Neural progenitor cell (in vitro differentiated cells): ENCODE results near the gene CPXM2. TPM values are rescaled to one million over a fixed set of nuclear protein-coding genes. Genes with fewer than 3 reads are reported as not detected.

ENCODE experiments used
- DNase-seq: peaks from one replicate; pipeline ENCODE4 v3.0.0-alpha.2; 2016; ENCODE audit warnings: low spot score
- H2AFZ ChIP-seq: fragments of 200-600 bp; sonication (generic); replicated peaks from 2 replicates; pipeline ENCODE4 v1.6.1; 2016; ENCODE audit warnings: antibody characterized with exemption
- H3F3A ChIP-seq: fragments of 200-600 bp; sonication (generic); 2 replicates; pipeline ENCODE4 v1.6.1; 2016; ENCODE audit warnings: antibody characterized with exemption, low read depth
- H3K27ac ChIP-seq: fragments of 200-600 bp; sonication (generic); 2 replicates; pipeline ENCODE4 v1.5.1; 2016; ENCODE audit warnings: mild to moderate bottlenecking
- H3K27me3 ChIP-seq: fragments of 200-600 bp; sonication (generic); 2 replicates; pipeline ENCODE4 v1.6.1; 2016; ENCODE audit warnings: mild to moderate bottlenecking, moderate library complexity
- H3K36me3 ChIP-seq: fragments of 200-600 bp; sonication (generic); 2 replicates; pipeline ENCODE4 v1.5.1; 2016
- H3K4me1 ChIP-seq: fragments of 200-600 bp; sonication (generic); 2 replicates; pipeline ENCODE4 v1.6.1; 2016; ENCODE audit warnings: mixed run types
- H3K4me2 ChIP-seq: fragments of 200-600 bp; sonication (generic); 2 replicates; pipeline ENCODE4 v1.6.1; 2016
- H3K4me3 ChIP-seq: fragments of 200-600 bp; sonication (generic); 2 replicates; pipeline ENCODE4 v1.5.1; 2016
- H3K79me2 ChIP-seq: fragments of 200-600 bp; sonication (generic); 2 replicates; pipeline ENCODE4 v1.6.1; 2016; ENCODE audit warnings: low read depth
- H3K9ac ChIP-seq: fragments of 200-600 bp; sonication (generic); 2 replicates; pipeline ENCODE4 v1.6.1; 2016
- H3K9me3 ChIP-seq: fragments of 200-600 bp; sonication (generic); 2 replicates; pipeline ENCODE4 v1.5.1; 2016; ENCODE audit warnings: low read depth
- H4K20me1 ChIP-seq: fragments of 200-600 bp; sonication (generic); 2 replicates; pipeline ENCODE4 v1.6.1; 2016; ENCODE audit warnings: low read depth
- H3K27ac Mint-ChIP-seq: 3 replicates; pipeline ENCODE4 v1.8.0; 2021; ENCODE audit warnings: mixed read lengths
- H3K27me3 Mint-ChIP-seq: 2 replicates; pipeline ENCODE4 v1.8.0; 2022; ENCODE audit warnings: low read depth, mild to moderate bottlenecking, inconsistent platforms, moderate library complexity, mixed read lengths; ENCODE audit not compliant: insufficient read depth
- H3K36me3 Mint-ChIP-seq: 3 replicates; pipeline ENCODE4 v1.8.0; 2021; ENCODE audit warnings: mixed read lengths
- H3K4me1 Mint-ChIP-seq: 3 replicates; pipeline ENCODE4 v1.8.0; 2021; ENCODE audit warnings: mixed read lengths
- H3K4me3 Mint-ChIP-seq: 3 replicates; pipeline ENCODE4 v1.8.0; 2021; ENCODE audit warnings: mild to moderate bottlenecking, moderate library complexity, mixed read lengths
- H3K9me3 Mint-ChIP-seq: 3 replicates; pipeline ENCODE4 v1.8.0; 2020; ENCODE audit warnings: mixed read lengths
- EZH2 ChIP-seq: fragments of 200-600 bp; sonication (generic); IDR thresholded peaks from 2 replicates; pipeline ENCODE4 v1.6.1; 2017; ENCODE audit warnings: antibody characterized with exemption, mild to moderate bottlenecking, moderate library complexity
- EZH2phosphoT487 ChIP-seq: fragments of 200-600 bp; sonication (generic); IDR thresholded peaks from 2 replicates; pipeline ENCODE4 v1.6.1; 2017; ENCODE audit warnings: antibody characterized with exemption
- total RNA-seq: library from RNA; depleted of rRNA; stranded (reverse); fragments of >200 nt; gene quantifications from 2 replicates; pipeline ENCODE4 v1.2.3, GENCODE V29; 2015; ENCODE audit warnings: low replicate concordance
- TF ChIP-seq, protein P1 (sequence below): fragments of 200-600 bp; sonication (generic); IDR thresholded peaks from 2 replicates; pipeline ENCODE4 v1.5.1; 2017; ENCODE audit warnings: antibody characterized with exemption, mild to moderate bottlenecking

The CPXM2 gene
- total RNA-seq, 1 donor from 2014 or later, result not detected

DNA sequence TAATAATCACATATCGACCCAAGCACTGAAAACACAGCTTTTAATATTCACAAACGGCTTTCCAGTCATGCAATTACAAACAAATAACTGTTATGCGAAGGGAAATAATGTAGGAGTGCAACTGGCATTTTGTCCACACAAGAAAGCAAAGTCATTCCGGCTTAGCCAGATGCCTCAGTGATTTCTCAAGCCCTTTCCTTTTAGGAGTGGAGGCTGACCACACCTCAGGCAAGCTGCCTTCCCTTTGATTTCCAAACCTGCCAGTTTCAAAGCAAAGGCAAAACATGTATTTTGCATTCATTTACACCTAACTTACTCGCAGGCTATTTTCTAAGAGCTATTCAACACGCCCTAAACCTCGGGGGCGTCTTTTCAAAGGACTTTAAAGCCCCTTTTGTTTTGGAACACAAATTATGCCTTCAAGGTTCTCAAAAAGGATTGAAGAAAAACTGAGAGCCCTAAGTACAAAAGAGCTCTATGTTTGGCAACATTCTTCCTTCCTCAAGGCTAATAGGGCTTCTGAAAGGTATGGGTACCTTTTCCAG is 109.6 kb downstream of the CPXM2 start:
- no peaks in the 10 kb centered on the region for H3K79me2 ChIP-seq
- no peak overlapping the region for H3K4me3 ChIP-seq
- TF ChIP-seq EZH2phosphoT487 (no peak), EZH2 (no peak)
- TF ChIP-seq, protein P1, sequence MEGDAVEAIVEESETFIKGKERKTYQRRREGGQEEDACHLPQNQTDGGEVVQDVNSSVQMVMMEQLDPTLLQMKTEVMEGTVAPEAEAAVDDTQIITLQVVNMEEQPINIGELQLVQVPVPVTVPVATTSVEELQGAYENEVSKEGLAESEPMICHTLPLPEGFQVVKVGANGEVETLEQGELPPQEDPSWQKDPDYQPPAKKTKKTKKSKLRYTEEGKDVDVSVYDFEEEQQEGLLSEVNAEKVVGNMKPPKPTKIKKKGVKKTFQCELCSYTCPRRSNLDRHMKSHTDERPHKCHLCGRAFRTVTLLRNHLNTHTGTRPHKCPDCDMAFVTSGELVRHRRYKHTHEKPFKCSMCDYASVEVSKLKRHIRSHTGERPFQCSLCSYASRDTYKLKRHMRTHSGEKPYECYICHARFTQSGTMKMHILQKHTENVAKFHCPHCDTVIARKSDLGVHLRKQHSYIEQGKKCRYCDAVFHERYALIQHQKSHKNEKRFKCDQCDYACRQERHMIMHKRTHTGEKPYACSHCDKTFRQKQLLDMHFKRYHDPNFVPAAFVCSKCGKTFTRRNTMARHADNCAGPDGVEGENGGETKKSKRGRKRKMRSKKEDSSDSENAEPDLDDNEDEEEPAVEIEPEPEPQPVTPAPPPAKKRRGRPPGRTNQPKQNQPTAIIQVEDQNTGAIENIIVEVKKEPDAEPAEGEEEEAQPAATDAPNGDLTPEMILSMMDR, result no peak
- Mint-ChIP-seq H3K27me3 (peaks cover 2% of the 10 kb centered on the region), H3K9me3 (no peaks in the 10 kb centered on the region), H3K4me1 (peaks cover 17% of the 10 kb centered on the region), H3K27ac (no peak overlapping the region), H3K36me3 (no peaks in the 10 kb centered on the region), H3K4me3 (no peak overlapping the region)
- no peaks in the 10 kb centered on the region for H3K9me3 ChIP-seq
- DNase-seq, result peak; percentile 48
- no peaks in the 10 kb centered on the region for H4K20me1 ChIP-seq
- no peak overlapping the region for H3K27ac ChIP-seq
- peaks cover 4% of the 10 kb centered on the region for H3F3A ChIP-seq
- peaks cover 27% of the 10 kb centered on the region for H3K4me1 ChIP-seq
- peak overlapping the region; percentile 11 for H3K4me2 ChIP-seq
- H3K27me3 ChIP-seq, result no peaks in the 10 kb centered on the region
- H3K36me3 ChIP-seq, result no peaks in the 10 kb centered on the region
- no peak overlapping the region for H3K9ac ChIP-seq
- no peak overlapping the region for H2AFZ ChIP-seq

DNA sequence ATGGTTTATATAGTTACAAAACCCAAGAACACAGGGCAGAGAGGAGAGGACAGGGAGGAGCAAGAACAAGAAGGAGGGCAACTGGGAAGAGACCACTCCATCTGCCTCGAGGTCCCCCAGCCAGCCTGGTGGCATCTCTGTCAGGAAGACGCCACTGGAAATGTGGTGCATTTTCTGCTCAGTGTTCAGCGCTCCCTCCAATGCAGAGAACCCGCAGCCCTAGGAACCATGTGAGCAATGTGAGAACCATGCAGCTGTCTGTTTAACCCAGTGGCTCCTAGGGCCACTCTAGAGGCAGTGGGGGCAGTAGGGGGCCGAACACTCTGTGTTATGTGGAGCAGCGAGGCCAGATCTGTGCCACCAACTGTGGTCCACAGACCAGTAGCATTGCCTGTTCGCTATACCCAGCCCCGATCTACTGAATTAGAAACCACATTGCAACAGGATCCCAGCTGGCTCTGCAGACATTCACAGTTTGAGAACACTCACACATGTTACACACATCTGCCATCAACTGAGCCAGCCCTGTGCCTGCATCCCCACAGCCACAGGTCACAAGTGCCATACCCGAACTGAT is 110.2 kb downstream of the CPXM2 start:
- H3K4me1 Mint-ChIP-seq, result peaks cover 17% of the 10 kb centered on the region
- Histone ChIP-seq H3K9ac (no peak overlapping the region), H3K36me3 (no peaks in the 10 kb centered on the region), H3K4me2 (peak overlapping the region; percentile 11), H3K4me1 (peaks cover 27% of the 10 kb centered on the region), H3K4me3 (no peak overlapping the region), H3F3A (peaks cover 4% of the 10 kb centered on the region), H3K27ac (no peak overlapping the region), H2AFZ (no peak overlapping the region), H3K27me3 (no peaks in the 10 kb centered on the region), H3K9me3 (no peaks in the 10 kb centered on the region), H4K20me1 (no peaks in the 10 kb centered on the region), H3K79me2 (no peaks in the 10 kb centered on the region)
- TF ChIP-seq EZH2 (no peak), EZH2phosphoT487 (no peak)
- TF ChIP-seq, protein P1, result no peak
- H3K27ac Mint-ChIP-seq, result no peak overlapping the region
- H3K4me3 Mint-ChIP-seq, result no peak overlapping the region
- H3K36me3 Mint-ChIP-seq, result no peaks in the 10 kb centered on the region
- DNase-seq, result no peak
- H3K9me3 Mint-ChIP-seq, result no peaks in the 10 kb centered on the region
- H3K27me3 Mint-ChIP-seq, result peaks cover 2% of the 10 kb centered on the region

DNA sequence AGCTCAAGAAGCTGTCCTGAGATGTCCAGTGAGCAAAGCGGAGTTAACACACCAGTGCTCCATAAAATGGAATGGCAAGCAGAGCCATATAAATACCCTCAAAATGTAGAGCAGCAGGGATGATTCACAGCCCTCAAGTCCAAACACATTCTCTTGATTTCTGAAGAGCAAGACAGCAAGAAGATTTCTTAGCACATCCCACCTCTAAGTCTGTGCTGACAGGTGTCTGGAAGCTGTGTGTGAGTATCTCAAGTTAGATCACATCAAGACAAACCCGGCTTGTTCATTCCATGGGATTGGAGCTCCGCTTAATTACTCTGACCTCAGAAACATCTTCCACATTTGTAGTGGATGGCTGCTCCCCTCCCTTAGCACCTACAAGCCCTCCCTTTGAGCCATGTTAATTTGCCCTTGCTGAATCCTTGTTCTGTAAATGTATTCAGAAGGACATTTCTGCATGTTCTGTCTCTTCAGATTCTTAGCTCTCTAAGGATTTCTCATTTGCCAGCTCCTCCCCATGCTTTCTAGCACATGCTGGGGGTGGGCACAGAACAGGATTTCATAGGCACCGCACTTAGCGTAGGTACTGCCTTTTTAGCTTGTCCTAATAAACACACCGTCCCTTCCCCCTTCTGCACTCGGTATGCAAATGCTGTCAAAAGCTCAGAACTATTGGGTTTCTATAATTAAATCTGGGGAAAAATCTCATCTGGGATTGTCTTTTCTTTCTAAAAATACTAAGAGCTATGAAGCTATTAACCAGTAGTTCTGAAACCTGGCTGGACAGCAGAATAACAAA is 112.7 kb downstream of the CPXM2 start:
- Histone ChIP-seq H3K4me1 (peaks cover 27% of the 10 kb centered on the region), H2AFZ (peak overlapping the region; percentile 38), H3K27me3 (no peaks in the 10 kb centered on the region), H3K27ac (no peak overlapping the region), H3K9ac (no peak overlapping the region), H4K20me1 (no peaks in the 10 kb centered on the region), H3K9me3 (no peaks in the 10 kb centered on the region), H3K4me3 (no peak overlapping the region), H3F3A (peaks cover 4% of the 10 kb centered on the region), H3K4me2 (peak overlapping the region; percentile 32), H3K79me2 (no peaks in the 10 kb centered on the region), H3K36me3 (no peaks in the 10 kb centered on the region)
- Mint-ChIP-seq H3K9me3 (no peaks in the 10 kb centered on the region), H3K27ac (no peak overlapping the region), H3K36me3 (no peaks in the 10 kb centered on the region), H3K4me1 (peaks cover 24% of the 10 kb centered on the region), H3K27me3 (peaks cover 4% of the 10 kb centered on the region), H3K4me3 (no peak overlapping the region)
- TF ChIP-seq EZH2 (no peak), EZH2phosphoT487 (no peak)
- TF ChIP-seq, protein P1, result no peak
- DNase-seq, result no peak
